PC-3 (cell line): ENCODE data around the gene P2RX6. TPM values are rescaled to one million over a fixed set of nuclear protein-coding genes. Genes with fewer than 3 reads are reported as not detected.

Source experiments
- ATAC-seq: fragments of 200-7000 bp; cut with Tn5 transposase; 2 replicates; pipeline ENCODE4 v1.9.1; 2020; ENCODE audit warnings: mild to moderate bottlenecking, moderate library complexity
- BruUV-seq: library from RNA; stranded (reverse); fragments of 400-500 nt; replicated peaks from 2 replicates; lab custom pipeline; 2021; lab: Mats Ljungman, UMichigan
- CTCF ChIA-PET: fragments of 300-600 bp; sonication (Branson Sonifier 250); formaldehyde crosslinking; loops from one replicate; lab custom pipeline; 2022; ENCODE audit warnings: antibody characterized with exemption; lab: Charles Lee
- POLR2A ChIA-PET: fragments of 300-600 bp; sonication (Branson Sonifier 250); formaldehyde crosslinking; loops from one replicate; lab custom pipeline; 2022; ENCODE audit warnings: antibody characterized with exemption; ENCODE audit not compliant: unreplicated experiment; lab: Charles Lee
- DNase-seq: peaks from one replicate; pipeline ENCODE4 v3.0.0-alpha.2; 2015
- H2AFZ ChIP-seq: fragments of 300-600 bp; sonication (generic); 2 replicates; pipeline ENCODE4 v1.6.0; 2016; ENCODE audit warnings: antibody characterized with exemption, low read length
- H3F3A ChIP-seq: fragments of 300-600 bp; sonication (generic); one replicate; pipeline ENCODE4 v1.6.0; 2017; ENCODE audit warnings: antibody characterized with exemption, low read length, control low read depth, mild to moderate bottlenecking; ENCODE audit not compliant: unreplicated experiment
- H3K27ac ChIP-seq: fragments of 300-600 bp; sonication (generic); 2 replicates; pipeline ENCODE4 v1.5.1; 2016; ENCODE audit warnings: mild to moderate bottlenecking, low read length
- H3K27me3 ChIP-seq: fragments of 300-600 bp; sonication (generic); 2 replicates; pipeline ENCODE4 v1.6.1; 2016; ENCODE audit warnings: low read length, mixed read lengths
- H3K36me3 ChIP-seq: fragments of 300-600 bp; sonication (generic); 2 replicates; pipeline ENCODE4 v1.6.1; 2016; ENCODE audit warnings: low read depth, mixed run types, low read length, mixed read lengths
- H3K4me1 ChIP-seq: fragments of 300-600 bp; sonication (generic); 2 replicates; pipeline ENCODE4 v1.5.1; 2016; ENCODE audit warnings: low read length; ENCODE audit not compliant: insufficient read depth
- H3K4me2 ChIP-seq: fragments of 300-600 bp; sonication (generic); 2 replicates; pipeline ENCODE4 v1.6.0; 2016; ENCODE audit warnings: low read length
- H3K4me3 ChIP-seq: fragments of 300-600 bp; sonication (generic); 2 replicates; pipeline ENCODE4 v1.5.1; 2016; ENCODE audit warnings: mild to moderate bottlenecking, low read length, mixed read lengths
- H3K79me2 ChIP-seq: fragments of 300-600 bp; sonication (generic); 2 replicates; pipeline ENCODE4 v1.6.1; 2017; ENCODE audit warnings: low read length, mixed read lengths
- H3K9ac ChIP-seq: fragments of 300-600 bp; sonication (generic); 2 replicates; pipeline ENCODE4 v1.6.0; 2016; ENCODE audit warnings: mild to moderate bottlenecking, low read length
- H3K9me2 ChIP-seq: fragments of 300-600 bp; sonication (generic); replicated peaks from 2 replicates; pipeline ENCODE4 v1.6.1; 2016; ENCODE audit warnings: mixed run types, low read length, mixed read lengths
- H3K9me3 ChIP-seq: fragments of 300-600 bp; sonication (generic); 2 replicates; pipeline ENCODE4 v1.6.1; 2016; ENCODE audit warnings: low read length, mixed read lengths
- H4K20me1 ChIP-seq: fragments of 300-600 bp; sonication (generic); 2 replicates; pipeline ENCODE4 v1.6.1; 2016; ENCODE audit warnings: low read length, mixed read lengths
- CTCF ChIP-seq: fragments of 300-600 bp; sonication (generic); conservative IDR thresholded peaks from 2 replicates; pipeline ENCODE4 v1.5.1; 2017; ENCODE audit warnings: antibody characterized with exemption, low read depth, mild to moderate bottlenecking, low read length
- EZH2 ChIP-seq: fragments of 300-600 bp; sonication (generic); IDR thresholded peaks from one replicate; pipeline ENCODE4 v1.6.1; 2017; ENCODE audit warnings: antibody characterized with exemption, mild to moderate bottlenecking, low read length; ENCODE audit not compliant: unreplicated experiment
- EZH2phosphoT487 ChIP-seq: fragments of 300-600 bp; sonication (generic); IDR thresholded peaks from 2 replicates; pipeline ENCODE4 v1.6.1; 2018; ENCODE audit warnings: mild to moderate bottlenecking, antibody characterized with exemption, low read length, borderline replicate concordance
- intact Hi-C: fragments of 100-400 bp; cut with micrococcal nuclease; formaldehyde crosslinking; loops from 2 replicates; pipeline ENCODE4 v1.9.0; 2023
- total RNA-seq: library from RNA; depleted of rRNA; stranded (reverse); fragments of >200 nt; gene quantifications from 2 replicates; pipeline ENCODE4 v1.2.3, GENCODE V29; 2014

The P2RX6 gene
- total RNA-seq, 1 experiment from 2014 or later, result 1.1 TPM

DNA sequence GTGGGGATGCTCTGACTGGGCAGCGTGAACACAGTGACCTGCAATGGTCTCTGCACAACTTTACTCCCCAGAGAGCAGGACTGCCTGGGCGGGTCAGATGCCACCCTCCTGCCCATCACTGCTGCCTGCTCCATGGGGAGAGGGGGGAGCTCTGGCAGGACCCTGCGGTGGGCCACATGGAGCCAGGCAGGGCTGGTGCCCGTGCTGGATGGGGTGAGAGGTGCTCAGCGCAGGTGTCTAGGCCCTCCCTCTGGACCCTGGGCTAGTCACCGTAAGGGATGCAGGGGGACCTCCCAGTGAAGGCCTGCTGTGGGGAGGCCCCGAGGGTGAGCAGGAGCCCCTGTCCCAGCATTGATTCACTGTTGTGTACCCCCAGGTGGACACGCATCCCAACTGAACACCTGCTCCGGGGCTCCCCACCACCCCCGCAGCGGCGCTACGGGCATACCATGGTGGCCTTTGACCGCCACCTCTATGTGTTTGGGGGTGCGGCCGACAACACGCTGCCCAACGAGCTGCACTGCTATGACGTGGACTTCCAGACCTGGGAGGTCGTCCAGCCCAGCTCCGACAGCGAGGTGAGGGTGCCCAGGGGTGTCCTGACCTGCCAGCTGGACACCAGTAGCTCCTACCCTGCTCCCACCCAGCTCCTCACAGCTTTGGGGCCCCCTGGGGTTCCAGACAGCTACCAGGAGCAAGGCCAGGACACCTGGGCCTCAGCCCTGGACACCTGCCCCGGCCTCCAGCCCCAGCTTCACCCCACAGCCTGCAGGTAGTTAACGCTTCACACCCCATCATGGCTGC is 23.5 kb upstream of the P2RX6 start:
- Histone ChIP-seq H3K4me2 (no peak overlapping the region), H3K79me2 (no peaks in the 10 kb centered on the region), H3K4me1 (no peaks in the 10 kb centered on the region), H2AFZ (no peak overlapping the region), H4K20me1 (no peaks in the 10 kb centered on the region), H3K9me3 (no peaks in the 10 kb centered on the region), H3K27me3 (no peaks in the 10 kb centered on the region), H3F3A (no peaks in the 10 kb centered on the region), H3K9me2 (no peaks in the 10 kb centered on the region), H3K27ac (no peak overlapping the region), H3K36me3 (no peaks in the 10 kb centered on the region; the same call in 1 of the 2 replicates), H3K4me3 (no peak overlapping the region), H3K9ac (no peak overlapping the region)
- ChIA-PET CTCF (no interaction called here), POLR2A (interaction anchor here (0.7 kb wide), 1 partner anchor 10 kb away, joined by 3 read pairs; the partner anchor contains the start of gene THAP7)
- BruUV-seq, result no TSS peak
- no peak for DNase-seq
- no peak for TF ChIP-seq EZH2
- intact Hi-C loops, result no loop called here
- no peak for ATAC-seq

DNA sequence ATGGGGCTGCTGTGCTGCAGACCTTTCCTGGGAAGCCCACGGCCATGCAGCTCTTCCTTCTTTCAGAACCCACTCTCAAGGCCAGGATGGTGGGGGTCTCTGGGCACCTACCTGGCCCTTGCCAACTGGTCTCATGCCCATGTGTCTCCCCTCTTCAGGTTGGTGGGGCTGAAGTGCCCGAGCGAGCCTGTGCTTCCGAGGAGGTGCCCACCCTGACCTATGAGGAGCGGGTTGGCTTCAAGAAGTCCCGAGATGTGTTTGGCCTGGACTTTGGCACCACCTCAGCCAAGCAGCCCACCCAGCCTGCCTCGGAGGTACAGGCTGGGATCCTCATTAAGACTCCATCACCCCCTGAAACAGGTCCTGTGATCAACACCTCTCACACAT is 22.9 kb upstream of the P2RX6 start:
- no peak overlapping the region for H3K4me3 ChIP-seq
- H3K9ac ChIP-seq, result no peak overlapping the region
- no peak for DNase-seq
- H3K36me3 ChIP-seq, result no peaks in the 10 kb centered on the region
- no peak for ATAC-seq
- H3K27me3 ChIP-seq, result no peaks in the 10 kb centered on the region
- ChIA-PET CTCF (no interaction called here), POLR2A (interaction anchor here (0.7 kb wide), 1 partner anchor 10 kb away, joined by 3 read pairs; the partner anchor contains the start of gene THAP7)
- H3K9me3 ChIP-seq, result no peaks in the 10 kb centered on the region
- TF ChIP-seq EZH2, result no peak
- no peak for TF ChIP-seq CTCF
- no peak for TF ChIP-seq EZH2phosphoT487
- BruUV-seq, result no TSS peak
- no peaks in the 10 kb centered on the region for H3K79me2 ChIP-seq
- H2AFZ ChIP-seq, result no peak overlapping the region
- no peaks in the 10 kb centered on the region for H3K4me1 ChIP-seq
- H3K9me2 ChIP-seq, result no peaks in the 10 kb centered on the region
- H4K20me1 ChIP-seq, result no peaks in the 10 kb centered on the region
- H3K4me2 ChIP-seq, result no peak overlapping the region
- no peak overlapping the region for H3K27ac ChIP-seq
- intact Hi-C loops, result no loop called here
- no peaks in the 10 kb centered on the region for H3F3A ChIP-seq

DNA sequence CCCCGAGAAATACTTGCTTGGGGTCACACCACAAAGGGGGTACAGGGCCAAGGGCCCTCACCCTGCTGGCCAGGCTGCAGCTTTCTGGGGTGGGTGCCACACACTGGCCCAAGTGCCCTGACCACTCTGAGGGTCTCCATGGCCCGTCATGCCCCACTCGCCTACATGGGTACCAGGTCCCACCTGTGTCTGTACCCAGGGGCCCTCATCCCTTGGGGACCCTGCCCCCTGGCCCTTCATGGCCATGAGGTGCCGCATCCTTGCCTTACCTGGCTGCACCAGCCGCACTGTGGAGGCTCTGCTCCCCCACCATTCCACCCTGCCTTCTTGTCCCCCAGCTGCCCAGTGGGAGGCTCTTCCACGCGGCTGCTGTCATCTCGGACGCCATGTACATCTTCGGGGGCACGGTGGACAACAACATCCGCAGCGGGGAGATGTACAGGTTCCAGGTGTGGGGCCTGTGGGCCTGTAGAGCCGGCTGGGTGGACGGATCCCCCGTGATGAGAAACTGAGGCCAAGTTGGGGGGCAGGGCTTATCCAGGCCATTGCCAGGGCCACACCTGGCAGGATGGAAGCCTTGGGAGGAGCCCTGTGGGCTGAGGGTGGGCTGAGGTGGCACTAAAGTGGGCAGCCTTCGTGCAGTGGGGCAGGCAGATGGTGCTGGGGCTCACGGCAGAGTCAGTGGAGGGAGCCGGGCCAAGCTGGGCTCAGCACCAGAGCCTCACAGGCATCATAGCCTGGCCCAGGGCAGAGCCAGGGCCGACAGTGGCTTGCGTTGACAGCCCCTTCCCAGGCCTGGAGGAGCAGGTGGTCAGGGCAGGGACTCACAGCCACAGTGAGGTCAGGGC is 22.3 kb upstream of the P2RX6 start:
- ChIA-PET CTCF (no interaction called here), POLR2A (no interaction called here)
- H3K27me3 ChIP-seq, result no peaks in the 10 kb centered on the region
- no peak overlapping the region for H2AFZ ChIP-seq
- no peaks in the 10 kb centered on the region for H3K9me3 ChIP-seq
- H3K4me1 ChIP-seq, result no peaks in the 10 kb centered on the region
- ATAC-seq (no peak), DNase-seq (no peak)
- no TSS peak for BruUV-seq
- H3F3A ChIP-seq, result no peaks in the 10 kb centered on the region
- TF ChIP-seq EZH2phosphoT487 (no peak), EZH2 (no peak), CTCF (no peak)
- H3K9ac ChIP-seq, result no peak overlapping the region
- no peak overlapping the region for H3K27ac ChIP-seq
- H3K4me2 ChIP-seq, result no peak overlapping the region
- H3K4me3 ChIP-seq, result no peak overlapping the region
- no peaks in the 10 kb centered on the region for H4K20me1 ChIP-seq
- intact Hi-C loops, result no loop called here
- H3K36me3 ChIP-seq, result no peaks in the 10 kb centered on the region
- H3K9me2 ChIP-seq, result no peaks in the 10 kb centered on the region
- no peaks in the 10 kb centered on the region for H3K79me2 ChIP-seq
